Spinal cord (tissue), 10 donors: ENCODE results near the gene CDKAL1. TPM values are rescaled to one million over a fixed set of nuclear protein-coding genes. Genes with fewer than 3 reads are reported as not detected.
"Not testable (repeated sequence)": the region's sequence is repeated elsewhere in the genome, so short reads cannot be mapped to it uniquely, and the experiment has no call there.

ENCODE experiments used
- DNase-seq, 6 donors: peaks; one replicate each; pipeline versions ENCODE4 v3.0.0 to v3.0.0-alpha.2; 2013 to 2015; ENCODE audit warnings: low spot score in 6 of 6, low read depth in 4 of 6
- H3K27ac ChIP-seq: one replicate; pipeline ENCODE4 v1.5.1; 2013; ENCODE audit warnings: low read depth, low read length, control low read depth
- H3K27me3 ChIP-seq: one replicate; pipeline ENCODE4 v1.6.1; 2013; ENCODE audit warnings: low read length; ENCODE audit not compliant: control insufficient read depth, insufficient read depth
- H3K36me3 ChIP-seq: one replicate; pipeline ENCODE4 v1.6.1; 2013; ENCODE audit warnings: low read length; ENCODE audit not compliant: control insufficient read depth, insufficient read depth
- H3K4me1 ChIP-seq: one replicate; pipeline ENCODE4 v1.6.1; 2013; ENCODE audit warnings: low read length; ENCODE audit not compliant: control insufficient read depth, insufficient read depth
- H3K4me3 ChIP-seq: one replicate; pipeline ENCODE4 v1.5.1; 2013; ENCODE audit warnings: low read depth, low read length, control low read depth
- H3K9me3 ChIP-seq: one replicate; pipeline ENCODE4 v1.6.1; 2013; ENCODE audit warnings: low read length; ENCODE audit not compliant: control insufficient read depth, insufficient read depth
- WGBS: methylation state at CpG from one replicate; pipeline ENCODE4 v1.1.5; 2013; ENCODE audit warnings: missing lambda C conversion rate; ENCODE audit not compliant: insufficient coverage; 5-methylcytosine and 5-hydroxymethylcytosine counted together
- polyA plus RNA-seq, 2 donors: library from polyadenylated mRNA; unstranded; fragments of 120-200 nt; gene quantifications; one replicate each; pipeline ENCODE4 v1.2.1, GENCODE V29; 2013; ENCODE audit not compliant: insufficient read length in 2 of 2
- total RNA-seq, 2 donors: library from RNA; depleted of rRNA in 1 of 2; stranded (reverse); fragments of 120-200 nt in 1 of 2; fragments of >200 nt in 1 of 2; gene quantifications; one replicate each; pipeline versions ENCODE4 v1.2.3 to v1.2.4, GENCODE V29; 2013 to 2014
- donor health status: healthy.

CDKAL1 gene
- total and polyA plus RNA-seq, 4 donors = 15.1 to 34.2 (median 22.0) TPM

DNA sequence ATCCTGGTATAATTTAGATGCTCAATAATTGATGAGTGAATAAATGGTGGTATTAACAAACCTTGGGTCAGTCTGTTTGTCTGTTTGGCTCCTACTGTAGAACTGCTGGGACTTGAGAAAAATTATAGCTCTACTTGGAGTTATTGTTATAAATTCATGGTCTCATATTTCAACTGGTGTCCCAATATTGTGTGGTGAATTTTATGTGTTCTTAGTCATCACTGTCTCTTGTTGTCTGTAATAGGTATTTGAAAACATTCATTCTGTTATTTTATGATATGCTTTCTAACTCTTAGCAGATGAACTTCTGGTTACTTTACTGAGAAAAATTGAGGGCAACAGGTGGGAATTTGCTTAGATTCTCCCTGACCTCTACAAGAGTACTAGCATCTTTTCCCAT lies 221.4 kb downstream of the CDKAL1 start:
- Histone ChIP-seq H3K27me3 (no peaks in the 10 kb centered on the region), H3K9me3 (no peaks in the 10 kb centered on the region), H3K4me3 (no peak overlapping the region), H3K27ac (no peak overlapping the region), H3K36me3 (no peaks in the 10 kb centered on the region), H3K4me1 (no peaks in the 10 kb centered on the region)
- no peak for DNase-seq

DNA sequence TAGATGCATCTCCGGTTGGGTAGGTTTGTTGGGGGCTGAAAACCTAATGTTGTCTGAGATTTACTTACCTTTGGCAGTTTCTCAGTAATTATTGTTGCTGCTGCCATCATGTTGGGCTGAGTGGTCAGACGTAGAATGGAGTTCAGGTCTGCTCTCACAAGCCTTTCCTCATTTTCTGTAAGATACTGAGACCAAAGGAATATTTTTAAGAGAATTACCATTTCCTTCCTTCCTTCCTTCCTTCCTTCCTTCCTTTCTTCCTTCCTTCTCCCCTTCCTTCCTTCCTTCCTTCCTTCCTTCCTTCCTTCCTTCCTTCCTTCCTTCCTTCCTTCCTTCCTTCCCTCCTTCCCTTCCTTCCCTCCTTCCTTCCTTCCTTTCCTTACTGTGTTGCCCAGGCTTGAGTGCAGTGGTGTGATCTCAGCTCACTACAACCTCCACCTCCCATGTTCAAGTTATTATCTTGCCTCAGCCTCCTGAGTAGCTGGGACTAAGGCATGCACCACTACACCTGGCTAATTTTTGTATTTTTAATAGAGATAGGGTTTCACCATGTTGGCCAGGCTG lies 222.4 kb downstream of the CDKAL1 start:
- not testable (repeated sequence) for H3K36me3 ChIP-seq, DNase-seq, H3K27ac ChIP-seq, H3K27me3 ChIP-seq, H3K4me1 ChIP-seq, H3K4me3 ChIP-seq, H3K9me3 ChIP-seq
- 88% methylated on average over 2 of the region's 2 CpGs for WGBS

DNA sequence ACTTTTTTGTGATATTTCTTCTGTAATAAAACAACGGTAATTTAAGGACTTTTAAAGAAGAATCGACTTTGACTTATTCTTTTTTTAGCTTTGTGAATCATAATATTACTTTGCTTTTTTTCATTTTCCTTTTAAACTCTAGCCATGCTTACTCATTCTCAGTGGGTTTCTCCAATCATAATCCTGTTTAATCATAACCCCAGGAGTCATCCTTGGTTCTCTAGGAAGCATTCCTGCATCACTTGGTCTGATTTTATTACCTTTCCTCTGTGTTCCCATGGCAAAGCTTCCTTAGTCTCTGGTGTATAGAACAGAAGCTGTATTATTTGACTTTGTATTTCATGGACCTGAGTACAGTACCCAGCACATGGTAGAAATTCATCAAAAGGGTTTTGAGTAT lies 223.5 kb downstream of the CDKAL1 start:
- H3K27me3 ChIP-seq = no peaks in the 10 kb centered on the region
- H3K4me1 ChIP-seq = no peaks in the 10 kb centered on the region
- no peaks in the 10 kb centered on the region for H3K36me3 ChIP-seq
- H3K9me3 ChIP-seq = no peaks in the 10 kb centered on the region
- H3K4me3 ChIP-seq = no peak overlapping the region
- DNase-seq = no peak
- H3K27ac ChIP-seq = no peak overlapping the region
- no CpG with 5 or more reads among the region's 2 CpGs for WGBS

DNA sequence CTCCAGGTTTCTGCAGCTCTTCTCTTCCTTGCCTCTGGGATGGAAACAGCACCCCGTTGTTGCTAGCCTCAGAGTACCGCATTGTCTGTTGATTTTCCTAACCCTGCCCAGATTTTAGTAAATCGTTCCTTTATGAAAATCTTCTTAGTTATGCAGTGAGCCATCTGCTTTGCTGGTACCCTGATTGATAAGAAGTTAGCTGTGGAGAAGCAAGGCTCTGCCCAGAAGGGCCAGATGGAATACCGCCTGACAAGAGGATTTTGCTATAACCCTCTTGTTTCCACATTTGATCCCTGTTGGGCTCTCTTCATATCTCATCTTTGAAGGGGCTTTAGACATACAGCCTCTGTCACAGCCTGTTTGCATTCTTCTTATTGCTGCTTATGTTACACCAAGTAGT lies 229.0 kb downstream of the CDKAL1 start:
- H3K9me3 ChIP-seq = no peaks in the 10 kb centered on the region
- H3K4me1 ChIP-seq = no peaks in the 10 kb centered on the region
- H3K4me3 ChIP-seq = no peak overlapping the region
- no peaks in the 10 kb centered on the region for H3K27me3 ChIP-seq
- peak in 1 of 6 donors; percentile 46 for DNase-seq
- WGBS = 86% methylated on average over 2 of the region's 4 CpGs
- H3K36me3 ChIP-seq = no peaks in the 10 kb centered on the region
- H3K27ac ChIP-seq = no peak overlapping the region

DNA sequence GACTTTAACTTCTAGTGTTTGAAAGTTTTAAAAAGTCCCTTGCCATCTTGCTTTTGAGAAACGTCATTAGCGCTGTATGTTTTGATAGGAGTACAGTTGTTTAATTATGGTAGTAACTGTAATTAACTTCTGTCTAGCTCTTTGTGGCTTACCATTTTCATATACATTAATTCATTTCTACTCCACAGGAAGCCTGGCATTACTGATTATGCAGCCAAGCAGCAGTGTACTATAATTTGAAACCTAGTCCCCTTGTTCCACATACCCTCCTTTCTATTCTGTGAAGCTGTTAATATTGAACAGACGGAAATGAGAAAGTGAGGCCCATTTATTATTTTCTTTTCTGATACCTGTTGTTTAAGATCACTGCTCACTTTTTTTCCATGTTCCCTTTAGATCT lies 235.4 kb downstream of the CDKAL1 start:
- H3K9me3 ChIP-seq = no peaks in the 10 kb centered on the region
- H3K27ac ChIP-seq = no peak overlapping the region
- no peaks in the 10 kb centered on the region for H3K4me1 ChIP-seq
- H3K27me3 ChIP-seq = no peaks in the 10 kb centered on the region
- no peak overlapping the region for H3K4me3 ChIP-seq
- no peaks in the 10 kb centered on the region for H3K36me3 ChIP-seq
- WGBS = no CpG with 5 or more reads among the region's 3 CpGs
- peak in 1 of 6 donors; percentile 62 for DNase-seq

DNA sequence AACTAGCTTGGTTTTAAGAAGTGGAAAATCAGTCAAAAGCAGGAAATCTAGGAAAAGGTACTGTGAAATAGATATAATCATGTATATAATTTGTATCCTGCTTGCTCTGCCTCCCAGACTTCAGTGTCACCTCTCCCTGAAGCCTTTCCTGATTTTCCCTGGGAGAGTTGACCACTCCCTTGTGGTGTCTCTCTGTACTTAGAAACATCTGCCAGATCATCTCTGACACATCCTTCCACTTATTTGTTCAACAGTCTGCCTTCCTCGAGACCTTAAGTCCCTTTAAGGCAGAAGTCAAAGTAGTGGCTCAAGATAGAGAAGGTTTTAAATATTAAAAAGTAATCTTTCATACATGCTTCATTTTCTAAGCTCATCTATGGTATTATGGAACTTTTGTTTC lies 236.5 kb downstream of the CDKAL1 start:
- no peaks in the 10 kb centered on the region for H3K9me3 ChIP-seq
- no peak for DNase-seq
- H3K27me3 ChIP-seq = no peaks in the 10 kb centered on the region
- no peak overlapping the region for H3K27ac ChIP-seq
- no peak overlapping the region for H3K4me3 ChIP-seq
- H3K4me1 ChIP-seq = no peaks in the 10 kb centered on the region
- H3K36me3 ChIP-seq = no peaks in the 10 kb centered on the region
- WGBS = no CpG with 5 or more reads among the region's 1 CpG

DNA sequence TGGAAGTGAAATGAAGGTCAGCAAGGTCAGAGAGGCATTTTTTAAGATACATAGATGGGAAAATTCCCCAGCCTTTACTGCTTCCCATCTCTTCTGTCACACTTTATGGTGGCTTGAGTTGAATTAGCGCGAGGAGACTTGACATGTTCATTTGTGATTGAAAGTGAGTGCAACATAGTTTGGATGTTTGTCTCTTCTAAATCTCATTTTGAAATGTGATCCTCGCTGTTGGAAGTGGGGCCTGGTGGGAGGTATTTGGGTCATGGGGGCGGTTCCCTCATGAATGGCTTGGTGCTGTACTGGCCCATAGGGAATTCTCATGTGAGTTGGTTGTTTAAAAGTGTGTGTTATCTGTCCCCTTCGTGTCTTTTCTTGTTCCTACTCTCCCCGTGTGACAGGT lies 237.2 kb downstream of the CDKAL1 start:
- no peaks in the 10 kb centered on the region for H3K27me3 ChIP-seq
- DNase-seq = no peak
- H3K9me3 ChIP-seq = no peaks in the 10 kb centered on the region
- 80% methylated on average over 4 of the region's 6 CpGs for WGBS
- no peaks in the 10 kb centered on the region for H3K36me3 ChIP-seq
- no peak overlapping the region for H3K4me3 ChIP-seq
- H3K4me1 ChIP-seq = no peaks in the 10 kb centered on the region
- H3K27ac ChIP-seq = no peak overlapping the region

DNA sequence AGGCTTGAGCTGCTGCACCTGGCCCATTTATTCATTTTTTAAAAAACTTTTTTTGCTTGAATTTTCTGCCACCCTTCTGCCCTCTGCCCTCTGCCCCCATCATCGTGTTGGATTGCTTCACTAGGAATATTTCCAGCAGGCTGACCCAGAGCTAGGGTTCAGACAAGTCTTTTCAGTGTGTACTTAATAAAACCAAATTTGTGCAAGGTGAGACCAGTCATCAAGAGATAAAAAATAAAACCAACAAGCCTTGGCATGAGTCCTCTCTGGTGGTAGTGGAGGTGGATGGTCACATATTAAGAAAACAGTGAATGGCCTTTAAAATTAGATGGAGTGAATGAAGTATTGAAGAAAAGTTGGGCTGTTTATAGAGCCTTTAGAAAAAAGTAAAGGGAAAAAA lies 239.6 kb downstream of the CDKAL1 start:
- no peaks in the 10 kb centered on the region for H3K27me3 ChIP-seq
- no peaks in the 10 kb centered on the region for H3K4me1 ChIP-seq
- no peak overlapping the region for H3K27ac ChIP-seq
- no peaks in the 10 kb centered on the region for H3K9me3 ChIP-seq
- WGBS = 100% methylated on average over 1 of the region's 1 CpG
- no peak for DNase-seq
- no peak overlapping the region for H3K4me3 ChIP-seq
- H3K36me3 ChIP-seq = no peaks in the 10 kb centered on the region

DNA sequence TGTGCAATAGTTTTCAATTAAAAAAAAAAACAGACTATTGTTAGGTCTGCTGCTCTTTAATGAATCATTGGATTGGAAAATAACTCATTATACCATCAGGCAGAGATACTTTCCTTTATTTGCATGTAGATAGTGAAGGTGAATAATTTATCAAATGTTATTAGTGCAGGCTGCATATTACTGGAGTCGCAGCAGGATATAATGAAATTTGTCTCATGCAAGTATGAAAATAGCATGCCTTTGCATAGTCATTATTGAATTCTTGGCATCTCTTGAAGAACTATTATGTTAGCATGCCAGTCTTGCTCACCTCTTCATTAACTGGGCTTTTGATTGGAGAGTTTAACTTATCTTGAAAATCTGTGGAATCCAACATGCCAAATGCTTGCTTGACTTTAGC lies 241.7 kb downstream of the CDKAL1 start:
- Histone ChIP-seq H3K27me3 (no peaks in the 10 kb centered on the region), H3K4me3 (no peak overlapping the region), H3K36me3 (no peaks in the 10 kb centered on the region), H3K27ac (no peak overlapping the region), H3K4me1 (no peaks in the 10 kb centered on the region), H3K9me3 (no peaks in the 10 kb centered on the region)
- WGBS = no CpG with 5 or more reads among the region's 1 CpG
- DNase-seq = peak in 1 of 6 donors; percentile 82

DNA sequence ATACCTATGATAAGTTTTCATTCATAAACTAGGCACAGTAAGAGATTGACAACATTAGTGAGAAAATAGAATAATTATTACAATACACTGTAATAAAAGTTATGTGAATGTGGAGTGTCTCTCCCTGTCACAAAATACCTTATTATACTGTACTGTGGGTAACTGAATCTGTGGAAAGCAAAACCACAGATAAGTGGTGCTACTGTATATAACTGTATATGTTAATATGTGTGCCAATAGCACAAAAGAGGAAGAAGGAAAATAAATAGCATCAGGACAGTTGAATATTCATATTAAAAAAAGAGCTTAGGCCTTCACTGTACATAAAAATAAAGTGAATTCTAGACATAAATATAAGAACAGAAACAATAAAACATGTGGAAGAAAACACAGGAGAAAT lies 243.5 kb downstream of the CDKAL1 start:
- Histone ChIP-seq H3K27me3 (no peaks in the 10 kb centered on the region), H3K36me3 (no peaks in the 10 kb centered on the region), H3K27ac (no peak overlapping the region), H3K4me3 (no peak overlapping the region), H3K9me3 (no peaks in the 10 kb centered on the region), H3K4me1 (no peaks in the 10 kb centered on the region)
- DNase-seq = no peak
